Tibial nerve (tissue), 4 donors: ENCODE results near the gene HACE1.

ENCODE experiments used
- CTCF ChIP-seq, 5 experiments: fragments of 200-600 bp in 3 of 5; fragments of 450-650 bp in 2 of 5; sonication (generic) in 3 of 5; IDR thresholded peaks; one replicate each; pipeline ENCODE4 v1.5.1; 2016 to 2019; ENCODE audit warnings: antibody characterized with exemption in 5 of 5, mild to moderate bottlenecking in 3 of 5, moderate library complexity in 2 of 5
- EP300 ChIP-seq, 2 donors: sonication (generic); formaldehyde crosslinking; IDR thresholded peaks; one replicate each; pipeline ENCODE4 v1.6.1; 2017; ENCODE audit warnings: antibody characterized with exemption in 2 of 2, mild to moderate bottlenecking in 1 of 2
- POLR2A ChIP-seq, 2 donors: fragments of 450-650 bp; IDR thresholded peaks; one replicate each; pipeline ENCODE4 v1.6.1; 2017; ENCODE audit warnings: antibody characterized with exemption in 2 of 2, mild to moderate bottlenecking in 2 of 2, moderate library complexity in 2 of 2

- TF ChIP-seq CTCF (IDR thresholded peaks at IDR 0.05) (no peak), POLR2A (IDR thresholded peaks at IDR 0.05) (no peak), EP300 (IDR thresholded peaks at IDR 0.05) (no peak)
These were observed 179.2 kb downstream of the HACE1 start for GRCh38 chr6:104680539-104680938.
